HG03039 (cell line): ENCODE data around the gene SCAANT1.

ENCODE experiments used
- ATAC-seq: cut with Tn5 transposase; IDR thresholded peaks from one replicate; pipeline ENCODE4 v1.9.1; 2021; ENCODE audit warnings: mild to moderate bottlenecking, moderate library complexity; ENCODE audit not compliant: unreplicated experiment

SCAANT1 gene

DNA sequence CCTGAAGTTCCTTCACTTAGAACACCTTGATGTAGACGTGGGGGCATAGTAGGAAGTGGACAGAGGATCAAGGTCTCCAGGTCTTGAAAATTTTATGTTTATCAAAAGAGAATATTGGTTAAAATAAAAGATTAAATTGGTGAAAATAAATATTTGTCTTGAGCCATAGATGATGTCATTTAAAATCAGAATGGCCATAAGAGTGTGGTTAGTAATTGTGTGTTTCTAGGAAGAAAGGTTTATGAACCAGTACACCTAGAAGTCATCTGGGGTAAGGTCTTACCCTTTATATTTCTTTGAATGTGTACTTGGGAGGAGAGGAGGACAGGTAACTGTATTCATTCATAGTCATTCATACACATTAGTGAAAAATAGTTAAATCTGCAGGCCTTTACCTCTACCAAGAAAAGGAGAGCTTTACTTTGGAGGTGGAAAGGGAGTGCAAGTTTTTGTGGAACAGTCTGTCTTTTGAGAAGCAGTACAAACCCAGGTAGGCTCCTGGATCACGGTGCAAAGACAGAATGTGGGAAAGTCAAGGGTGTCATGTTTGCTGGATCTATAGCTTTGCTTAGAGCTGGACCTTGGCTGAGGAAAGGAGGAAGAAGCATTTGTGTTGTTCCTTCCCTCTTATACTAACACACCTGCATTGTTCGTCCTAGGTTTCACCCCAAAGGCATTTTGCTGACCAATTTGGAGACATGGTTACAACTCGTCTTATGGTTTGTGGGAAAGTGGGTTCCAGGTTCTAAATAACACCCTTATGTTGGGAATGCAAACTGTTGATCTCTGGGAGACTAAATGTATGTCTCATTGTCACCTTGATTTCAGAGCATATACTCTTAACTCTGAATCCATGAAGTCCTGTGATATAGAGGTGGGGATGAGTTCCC, 6.2 kb downstream of the SCAANT1 start:
- ATAC-seq = no peak

- ATAC-seq = no peak
Measured at GRCh38 chr3:63900459-63900858, 11.7 kb downstream of the SCAANT1 start.

GRCh38 chr3:63900010-63900409, 12.2 kb downstream of the SCAANT1 start:
- no peak for ATAC-seq

GRCh38 chr3:63896332-63897030, 15.7 kb downstream of the SCAANT1 start:
- peak; percentile 71 for ATAC-seq

DNA sequence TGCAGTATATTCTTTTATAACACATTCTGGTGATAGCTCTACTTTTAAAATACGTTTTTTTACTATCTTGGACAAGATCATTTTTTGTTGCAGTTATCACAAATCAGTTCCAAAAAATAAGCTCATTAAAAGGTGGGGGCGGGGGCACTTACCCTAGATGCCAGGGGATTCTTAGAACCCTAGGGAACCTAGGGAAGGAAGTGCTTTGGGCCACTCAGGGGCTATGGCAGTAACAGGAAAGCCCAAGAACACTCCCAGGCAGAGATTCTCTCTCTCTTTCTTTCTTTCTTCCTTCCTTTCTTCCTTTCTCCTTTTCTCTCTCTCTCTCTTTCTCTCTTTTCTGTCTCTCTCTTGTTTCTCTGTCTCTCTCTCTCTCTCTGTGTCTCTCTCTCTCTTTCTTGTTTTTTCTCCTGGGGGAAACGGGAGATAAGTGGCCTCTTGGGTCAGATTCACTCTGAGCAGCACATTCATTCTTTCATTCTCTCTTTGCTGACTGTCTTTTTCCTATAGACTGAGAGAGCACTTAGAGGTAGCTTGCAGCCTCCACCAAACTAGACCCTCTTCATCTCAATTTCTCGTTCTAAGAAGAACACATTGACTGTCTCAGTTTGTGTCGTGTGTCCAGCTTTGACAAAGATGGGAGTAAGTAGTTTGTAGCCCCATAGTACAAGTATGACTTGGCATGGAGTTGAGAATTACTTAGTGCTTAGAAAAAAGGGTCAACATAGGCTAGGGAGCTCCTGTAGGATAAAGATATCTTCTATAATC, 16.6 kb downstream of the SCAANT1 start:
- no peak for ATAC-seq

DNA sequence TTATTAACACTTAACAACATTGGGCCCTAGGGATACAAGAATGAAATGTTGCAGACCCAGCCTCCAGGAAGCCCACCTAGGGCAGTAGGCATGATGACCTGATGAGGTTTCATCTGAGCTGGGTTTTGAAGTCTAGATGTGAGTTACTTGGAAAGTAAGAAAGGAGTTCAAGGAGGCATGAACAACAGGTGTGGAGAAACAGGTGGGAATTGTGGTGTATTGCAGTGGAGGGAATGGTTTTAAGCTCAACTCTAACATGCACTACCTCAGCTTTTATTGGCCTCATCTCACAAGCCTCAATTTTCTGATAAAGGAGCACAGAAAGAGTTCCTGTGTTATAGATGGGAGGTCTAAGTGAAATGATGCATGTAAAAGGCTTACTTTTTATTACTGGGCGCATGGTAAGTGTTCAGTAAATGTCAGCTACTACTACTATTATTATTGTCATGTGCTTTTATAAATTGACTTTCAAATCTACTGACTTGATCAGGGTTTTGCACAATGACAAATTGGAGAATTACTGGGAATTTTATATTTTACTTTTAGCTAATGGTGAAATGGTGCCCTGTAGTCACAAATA, 19.3 kb downstream of the SCAANT1 start:
- no peak for ATAC-seq

DNA sequence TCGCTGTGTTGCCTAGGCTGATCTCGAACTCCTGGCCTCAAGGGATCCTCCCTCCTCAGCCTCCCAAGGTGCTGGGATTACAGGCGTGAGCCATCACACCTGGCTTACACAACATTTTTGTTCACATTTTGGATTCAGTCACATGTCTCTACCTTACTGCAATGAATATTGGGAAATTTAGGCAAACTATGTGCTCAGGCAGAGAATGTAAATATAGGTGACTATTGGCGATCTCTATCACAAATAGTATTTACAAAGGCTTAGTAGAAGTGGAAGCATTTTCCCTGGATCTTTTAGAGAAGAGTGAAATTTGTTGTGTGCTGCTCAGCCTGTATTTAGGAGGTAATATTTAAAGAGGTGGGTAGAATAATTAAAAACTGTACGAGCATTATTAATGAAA, 20.7 kb downstream of the SCAANT1 start:
- ATAC-seq = no peak

- no peak for ATAC-seq
Measured at GRCh38 chr3:63886858-63887257, 25.3 kb downstream of the SCAANT1 start.

DNA sequence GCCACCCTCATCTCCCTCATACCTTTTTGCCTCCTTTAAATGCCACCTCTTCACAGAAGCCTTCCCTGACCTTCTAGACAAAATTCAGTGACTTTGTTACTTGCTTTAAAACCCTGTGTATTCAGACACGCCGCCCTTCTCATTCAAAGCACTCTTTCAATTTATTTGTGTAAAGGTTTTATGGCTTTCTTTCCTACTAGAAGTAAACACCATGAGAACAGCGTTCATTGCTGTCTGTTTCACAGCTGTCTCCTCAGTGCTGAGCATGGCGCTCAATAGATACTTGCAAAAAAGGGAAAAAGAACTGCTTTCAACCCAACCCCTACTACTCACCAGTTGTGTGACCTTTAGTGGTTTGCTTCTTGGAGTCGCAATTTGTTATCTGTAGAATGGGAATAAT, 31.5 kb downstream of the SCAANT1 start:
- ATAC-seq = no peak

DNA sequence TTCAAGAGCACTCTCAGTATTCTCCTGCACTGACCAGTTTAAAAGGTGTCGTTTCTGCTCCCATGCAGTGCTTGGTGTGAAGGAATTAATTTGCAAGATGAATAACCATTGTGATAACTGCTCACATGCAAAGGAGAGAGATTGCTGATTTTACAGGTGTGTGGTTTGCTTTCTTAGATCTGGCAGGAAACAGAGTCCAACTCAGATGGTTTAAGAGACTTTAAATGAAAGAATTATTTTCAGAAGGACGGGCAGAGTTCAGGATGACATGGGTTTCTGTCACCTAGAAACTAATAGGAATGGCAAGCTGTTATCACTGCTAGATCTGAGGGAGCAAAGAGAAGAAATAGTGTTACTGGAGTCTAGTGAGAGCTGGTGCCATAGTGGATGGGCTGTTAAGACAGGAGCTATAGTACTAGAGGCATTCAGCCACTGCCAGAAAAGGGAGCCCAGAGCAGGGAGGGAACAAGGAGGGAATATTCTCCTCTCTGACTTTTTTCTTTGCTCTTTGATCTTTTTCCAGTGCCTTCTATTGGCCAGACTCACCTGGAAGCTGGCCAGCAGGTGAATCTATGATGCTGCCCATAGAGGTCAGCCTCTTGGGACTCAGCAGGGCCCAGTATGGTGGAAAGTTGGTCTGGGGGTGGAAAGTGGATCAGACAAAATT, 33.7 kb downstream of the SCAANT1 start:
- no peak for ATAC-seq

DNA sequence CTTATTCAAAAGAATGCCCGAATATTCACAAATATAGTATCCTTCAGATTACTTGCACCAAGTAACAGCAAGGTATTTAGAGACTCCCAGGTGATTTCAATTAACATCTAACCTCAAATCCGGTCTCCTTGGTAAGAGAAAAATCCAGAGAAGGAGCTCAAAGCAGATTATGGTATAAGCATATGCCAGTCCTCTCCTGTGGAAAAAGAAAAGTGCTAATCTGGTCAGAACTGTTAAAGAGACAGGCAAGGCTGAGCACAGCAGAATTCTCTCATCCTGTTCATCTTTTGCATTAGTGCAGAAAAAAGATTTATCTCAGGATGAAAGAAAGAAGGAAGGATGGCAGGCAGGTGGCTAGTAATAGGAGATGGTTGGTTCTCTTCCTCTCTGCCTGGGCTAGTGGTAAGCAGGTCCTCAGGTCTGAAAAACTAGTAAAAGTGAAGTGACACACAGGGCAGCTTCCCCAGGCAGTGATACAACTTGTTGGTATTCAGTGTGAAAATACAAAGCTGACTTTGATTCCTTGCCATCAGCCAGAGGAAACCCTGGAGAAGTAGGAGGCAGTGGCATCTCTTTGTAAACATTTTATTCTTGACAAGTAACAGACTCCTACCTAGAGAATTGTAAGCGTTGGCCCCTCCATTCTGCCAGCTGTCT, 34.3 kb downstream of the SCAANT1 start:
- ATAC-seq = no peak

DNA sequence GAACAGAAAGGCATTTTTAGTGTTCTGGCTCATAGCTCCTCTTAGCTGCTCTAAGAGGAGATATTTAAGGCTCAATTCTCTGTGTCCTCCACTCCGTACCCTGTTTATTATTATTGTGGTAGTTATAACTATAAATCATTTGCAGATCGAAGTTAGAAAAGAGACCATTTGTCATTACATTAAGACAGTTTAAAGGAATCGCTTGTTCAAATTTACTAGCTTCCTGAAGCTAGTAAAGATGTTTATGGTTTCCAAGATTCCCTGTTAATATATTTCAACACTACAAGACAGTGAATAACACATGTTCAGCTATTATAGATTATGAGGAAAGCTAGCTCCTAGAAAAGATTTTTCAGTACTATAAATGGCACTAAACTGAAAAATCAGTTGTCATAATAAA, 35.9 kb downstream of the SCAANT1 start:
- ATAC-seq = no peak

DNA sequence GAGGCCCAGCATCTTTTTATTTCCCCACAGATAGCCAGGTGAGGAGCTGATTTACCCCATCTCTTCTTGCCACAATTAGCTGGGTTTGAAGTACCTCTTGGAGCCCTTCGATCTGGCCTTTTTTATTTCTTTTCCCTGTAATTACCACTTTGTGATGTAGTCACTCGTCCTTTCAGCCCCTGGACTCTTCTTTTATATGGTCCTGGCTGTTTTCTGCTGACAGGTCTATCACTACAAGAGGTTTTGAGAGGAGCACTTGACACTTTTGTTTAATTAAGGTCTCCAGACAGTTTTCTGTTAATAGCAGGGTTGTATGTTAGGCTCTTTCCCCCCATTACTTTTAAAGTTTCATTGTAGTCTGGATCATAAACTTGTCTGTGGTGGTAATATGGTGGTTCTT, 36.7 kb downstream of the SCAANT1 start:
- ATAC-seq = no peak

GRCh38 chr3:63874769-63875168, 37.4 kb downstream of the SCAANT1 start:
- ATAC-seq = no peak

GRCh38 chr3:63872135-63872924, 39.9 kb downstream of the SCAANT1 start:
- no peak for ATAC-seq

- ATAC-seq = no peak
Measured at GRCh38 chr3:63870615-63871005, 41.6 kb downstream of the SCAANT1 start.

DNA sequence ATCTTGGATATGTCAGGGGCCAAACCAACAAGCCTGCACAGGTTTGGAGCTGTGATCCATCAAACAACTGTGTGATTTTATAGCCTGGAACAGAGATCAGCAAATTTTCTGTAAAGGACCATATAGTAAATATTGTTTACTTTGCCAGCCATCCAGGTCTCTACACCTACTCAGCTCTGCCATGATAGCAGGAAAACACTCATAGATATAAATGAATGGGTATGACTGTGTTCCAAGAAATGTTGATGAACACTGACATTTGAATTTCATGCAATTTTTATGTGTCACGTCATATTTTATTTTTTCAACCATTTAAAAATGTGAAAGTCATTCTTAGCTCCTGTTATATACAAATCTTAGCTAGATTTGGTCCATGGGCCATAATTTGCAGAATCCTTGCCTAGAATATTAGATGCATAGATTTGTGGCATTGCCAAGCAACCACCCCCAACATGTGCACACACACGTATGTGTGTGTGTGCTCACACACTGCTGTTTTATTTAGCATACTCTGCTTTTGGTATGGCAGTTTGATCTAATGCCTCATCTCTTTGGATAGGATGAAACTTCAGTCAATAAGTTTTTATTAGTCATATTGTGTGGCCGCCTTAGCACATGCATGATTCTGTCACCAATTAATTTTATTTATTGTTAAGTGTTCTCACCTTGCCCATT, 42.1 kb downstream of the SCAANT1 start:
- no peak for ATAC-seq

- no peak for ATAC-seq
Measured at GRCh38 chr3:63867225-63867624, 45.0 kb downstream of the SCAANT1 start.

- ATAC-seq = no peak
Measured at GRCh38 chr3:63864965-63865327, 47.2 kb downstream of the SCAANT1 start.
